ENCODE results near the gene CYFIP2. TPM values are rescaled to one million over a fixed set of nuclear protein-coding genes. Genes with fewer than 3 reads are reported as not detected.

CYFIP2 gene
- total and polyA plus RNA-seq, 10 of the 15 experiments (the other 5 are each of a cell fraction or from before 2014, with no cell fraction given): 43.4 to 173 (median 96.0) TPM

- TF ChIP-seq PBX3 (IDR thresholded peaks at IDR 0.05; ENCODE audit: insufficient replicate concordance, low read depth, low read length) (no peak), SREBF2 (IDR thresholded peaks at IDR 0.05; ENCODE audit: low read length) (no peak), ZNF274 (IDR thresholded peaks at IDR 0.05; ENCODE audit: insufficient read depth, insufficient read length) (no peak), RELA (IDR thresholded peaks at IDR 0.05; ENCODE audit: borderline replicate concordance, partially characterized antibody) (no peak), E2F8 (IDR thresholded peaks at IDR 0.05; ENCODE audit: low read depth, partially characterized antibody) (no peak), ZBED1 (IDR thresholded peaks at IDR 0.05; ENCODE audit: borderline replicate concordance) (peak; percentile 91; the same call in 1 of the 2 replicates), RB1 (IDR thresholded peaks at IDR 0.05; ENCODE audit: borderline replicate concordance) (peak; percentile 71; the same call in 1 of the 2 replicates), POLR2A (IDR thresholded peaks at IDR 0.05; ENCODE audit: low read depth, low read length) (no peak), IRF3 (IDR thresholded peaks at IDR 0.05) (no peak), CBFB (IDR thresholded peaks at IDR 0.05; ENCODE audit: low read depth) (peak; percentile 93), ZNF24 (IDR thresholded peaks at IDR 0.05) (no peak), MYC (IDR thresholded peaks at IDR 0.05; ENCODE audit: insufficient read depth, insufficient read length, insufficient replicate concordance, low read length, severe bottlenecking) (no peak), ZNF217 (IDR thresholded peaks at IDR 0.05) (no peak), ZNF622 (IDR thresholded peaks at IDR 0.05) (no peak), MEF2B (IDR thresholded peaks at IDR 0.05; ENCODE audit: partially characterized antibody, poor library complexity, severe bottlenecking) (peak; percentile 97), POLR2AphosphoS5 (IDR thresholded peaks at IDR 0.05; ENCODE audit: low read length) (no peak), NFXL1 (IDR thresholded peaks at IDR 0.05; ENCODE audit: borderline replicate concordance) (no peak), NRF1 (conservative IDR thresholded peaks at IDR 0.05; ENCODE audit: low read depth, low read length) (no peak), TCF3 (IDR thresholded peaks at IDR 0.05; ENCODE audit: borderline replicate concordance, insufficient read depth, low read depth, low read length) (no peak), SMARCA5 (IDR thresholded peaks at IDR 0.05) (no peak), RAD51 (IDR thresholded peaks at IDR 0.05) (no peak), PML (IDR thresholded peaks at IDR 0.05; ENCODE audit: low read length) (0 out of 2 replicates have a peak, but pooled peaks have one; percentile 49), ZNF687 (IDR thresholded peaks at IDR 0.05) (no peak)
Measured at GRCh38 chr5:157219491-157220271, 46.2 kb upstream of the CYFIP2 start (continued).
